ACC112 (cell line): Measurements from ENCODE around the gene MED25.
A peak's percentile ranks its signal among the peaks of the same experiment; 100 is the strongest.

ENCODE experiments used
- H2AFZ ChIP-seq: fragments of 200-600 bp; sonication (generic); one replicate; pipeline ENCODE4 v1.6.0; 2017; ENCODE audit warnings: antibody characterized with exemption, low read length; ENCODE audit not compliant: unreplicated experiment
- H3K27ac ChIP-seq: fragments of 200-600 bp; sonication (generic); 2 replicates; pipeline ENCODE4 v1.5.1; 2014; ENCODE audit warnings: low read depth, mild to moderate bottlenecking, antibody characterized with exemption, low read length, moderate library complexity
- H3K27me3 ChIP-seq: fragments of 200-600 bp; sonication (generic); 2 replicates; pipeline ENCODE4 v1.6.1; 2014; ENCODE audit warnings: mild to moderate bottlenecking, antibody characterized with exemption, low read length, moderate library complexity, mixed read lengths; ENCODE audit not compliant: insufficient read depth
- H3K36me3 ChIP-seq: fragments of 200-600 bp; sonication (generic); 2 replicates; pipeline ENCODE4 v1.6.1; 2016; ENCODE audit warnings: mild to moderate bottlenecking, antibody characterized with exemption, low read length, moderate library complexity, mixed read lengths; ENCODE audit not compliant: insufficient read depth
- H3K4me1 ChIP-seq: fragments of 200-600 bp; sonication (generic); one replicate; pipeline ENCODE4 v1.6.1; 2016; ENCODE audit warnings: low read length, mixed read lengths; ENCODE audit not compliant: insufficient read depth, unreplicated experiment, control insufficient read depth
- H3K4me3 ChIP-seq: fragments of 200-600 bp; sonication (generic); 2 replicates; pipeline ENCODE4 v1.5.1; 2014; ENCODE audit warnings: mild to moderate bottlenecking, low read depth, low read length
- H3K79me2 ChIP-seq: fragments of 200-600 bp; sonication (generic); one replicate; pipeline ENCODE4 v1.6.0; 2016; ENCODE audit warnings: low read length; ENCODE audit not compliant: control insufficient read depth, unreplicated experiment, insufficient read depth

MED25 gene

GRCh38 chr19:49781394-49781793 lies 36.7 kb upstream of the MED25 start:
- H3K27ac ChIP-seq: no peak overlapping the region

DNA sequence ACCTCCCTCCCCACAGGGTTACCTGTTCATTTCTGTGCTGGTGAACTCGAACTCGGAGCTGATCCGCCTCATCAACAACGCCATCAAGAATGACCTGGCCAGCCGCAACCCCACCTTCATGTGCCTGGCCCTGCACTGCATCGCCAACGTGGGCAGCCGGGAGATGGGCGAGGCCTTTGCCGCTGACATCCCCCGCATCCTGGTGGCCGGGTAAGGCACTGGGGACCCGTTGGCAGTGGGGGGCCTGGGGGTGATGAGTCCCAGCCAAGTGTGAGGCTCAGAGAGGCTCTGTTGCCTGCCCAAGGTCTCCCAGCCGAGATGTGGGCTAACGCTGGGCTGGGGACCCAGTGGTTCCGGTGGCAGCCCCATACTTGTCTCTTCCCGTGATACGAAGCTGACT lies 35.6 kb upstream of the MED25 start:
- H3K4me1 ChIP-seq: peaks cover 12% of the 10 kb centered on the region
- H3K27me3 ChIP-seq: no peaks in the 10 kb centered on the region
- H3K4me3 ChIP-seq: no peak overlapping the region
- peaks cover 2% of the 10 kb centered on the region for H3K79me2 ChIP-seq
- H3K27ac ChIP-seq: no peak overlapping the region
- no peaks in the 10 kb centered on the region; the same call in 1 of the 2 replicates for H3K36me3 ChIP-seq
- no peak overlapping the region for H2AFZ ChIP-seq

More at GRCh38 chr19:49781394-49781793, 36.7 kb upstream of the MED25 start:
- H3K4me3 ChIP-seq: no peak overlapping the region
- H3K27me3 ChIP-seq: no peaks in the 10 kb centered on the region
- peaks cover 3% of the 10 kb centered on the region for H3K79me2 ChIP-seq
- H2AFZ ChIP-seq: no peak overlapping the region
- H3K36me3 ChIP-seq: no peaks in the 10 kb centered on the region; the same call in 1 of the 2 replicates
- H3K4me1 ChIP-seq: peaks cover 5% of the 10 kb centered on the region

- H2AFZ ChIP-seq: no peak overlapping the region
- H3K4me3 ChIP-seq: no peak overlapping the region
- H3K27me3 ChIP-seq: no peaks in the 10 kb centered on the region
- no peaks in the 10 kb centered on the region; the same call in 1 of the 2 replicates for H3K36me3 ChIP-seq
- H3K27ac ChIP-seq: peak overlapping the region; percentile 46; the same call in 1 of the 2 replicates
- peaks cover 18% of the 10 kb centered on the region for H3K79me2 ChIP-seq
- peaks cover 12% of the 10 kb centered on the region for H3K4me1 ChIP-seq
These were observed 31.7 kb upstream of the MED25 start for GRCh38 chr19:49786376-49786820.

- peaks cover 18% of the 10 kb centered on the region for H3K79me2 ChIP-seq
- H2AFZ ChIP-seq: no peak overlapping the region
- H3K4me1 ChIP-seq: peaks cover 12% of the 10 kb centered on the region
- no peaks in the 10 kb centered on the region for H3K27me3 ChIP-seq
- no peak overlapping the region for H3K4me3 ChIP-seq
- H3K27ac ChIP-seq: no peak overlapping the region
- H3K36me3 ChIP-seq: no peaks in the 10 kb centered on the region
These were observed 30.3 kb upstream of the MED25 start for GRCh38 chr19:49787746-49788145.

DNA sequence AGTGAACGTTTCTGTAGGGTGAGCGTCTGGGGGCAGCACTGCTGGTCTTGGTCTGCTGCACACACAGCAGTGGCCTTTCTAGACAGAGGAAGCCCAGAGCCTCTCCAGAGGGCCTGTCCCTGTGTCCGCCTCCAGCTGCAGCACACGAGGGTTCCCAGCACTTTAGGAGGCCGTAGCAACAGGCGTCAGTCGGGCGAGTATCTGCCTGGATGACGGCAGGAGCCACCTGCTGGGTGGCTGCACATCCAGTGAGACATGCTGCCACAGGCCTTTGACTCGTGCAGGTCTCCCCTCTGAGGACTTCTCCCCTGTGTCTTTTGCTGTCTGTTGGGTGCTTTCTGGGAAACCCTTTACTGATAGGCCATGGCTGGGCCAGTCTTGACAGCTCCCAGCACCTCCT lies 29.2 kb upstream of the MED25 start:
- Histone ChIP-seq H3K27me3 (no peaks in the 10 kb centered on the region), H3K4me3 (no peak overlapping the region), H3K4me1 (peaks cover 16% of the 10 kb centered on the region), H2AFZ (no peak overlapping the region), H3K79me2 (peaks cover 18% of the 10 kb centered on the region), H3K27ac (no peak overlapping the region), H3K36me3 (no peaks in the 10 kb centered on the region)

- no peaks in the 10 kb centered on the region for H3K27me3 ChIP-seq
- H3K36me3 ChIP-seq: 0 out of 2 replicates have a peak, but pooled peaks cover 2% of the 10 kb centered on the region
- H3K4me3 ChIP-seq: no peak overlapping the region
- peaks cover 16% of the 10 kb centered on the region for H3K4me1 ChIP-seq
- H3K79me2 ChIP-seq: peaks cover 18% of the 10 kb centered on the region
- H2AFZ ChIP-seq: no peak overlapping the region
- no peak overlapping the region for H3K27ac ChIP-seq
These were observed 27.2 kb upstream of the MED25 start for GRCh38 chr19:49790866-49791265.

GRCh38 chr19:49791776-49792445 lies 26.2 kb upstream of the MED25 start:
- H2AFZ ChIP-seq: no peak overlapping the region
- H3K27ac ChIP-seq: no peak overlapping the region
- H3K36me3 ChIP-seq: 0 out of 2 replicates have a peak, but pooled peaks cover 7% of the 10 kb centered on the region
- H3K79me2 ChIP-seq: peaks cover 18% of the 10 kb centered on the region
- no peaks in the 10 kb centered on the region for H3K27me3 ChIP-seq
- no peak overlapping the region for H3K4me3 ChIP-seq
- peaks cover 6% of the 10 kb centered on the region for H3K4me1 ChIP-seq

GRCh38 chr19:49792829-49793560 lies 25.1 kb upstream of the MED25 start:
- H3K4me1 ChIP-seq: peaks cover 4% of the 10 kb centered on the region
- no peak overlapping the region for H3K27ac ChIP-seq
- 0 out of 2 replicates have a peak, but pooled peaks cover 7% of the 10 kb centered on the region for H3K36me3 ChIP-seq

GRCh38 chr19:49793561-49793840 lies 24.6 kb upstream of the MED25 start:
- Histone ChIP-seq H3K4me3 (no peak overlapping the region), H3K79me2 (peaks cover 9% of the 10 kb centered on the region), H3K36me3 (0 out of 2 replicates have a peak, but pooled peaks cover 7% of the 10 kb centered on the region), H3K27me3 (no peaks in the 10 kb centered on the region), H3K4me1 (peaks cover 4% of the 10 kb centered on the region), H3K27ac (no peak overlapping the region), H2AFZ (no peak overlapping the region)

More at GRCh38 chr19:49792829-49793560, 25.1 kb upstream of the MED25 start:
- Histone ChIP-seq H3K4me3 (no peak overlapping the region), H3K27me3 (no peaks in the 10 kb centered on the region), H2AFZ (no peak overlapping the region), H3K79me2 (peaks cover 12% of the 10 kb centered on the region)

DNA sequence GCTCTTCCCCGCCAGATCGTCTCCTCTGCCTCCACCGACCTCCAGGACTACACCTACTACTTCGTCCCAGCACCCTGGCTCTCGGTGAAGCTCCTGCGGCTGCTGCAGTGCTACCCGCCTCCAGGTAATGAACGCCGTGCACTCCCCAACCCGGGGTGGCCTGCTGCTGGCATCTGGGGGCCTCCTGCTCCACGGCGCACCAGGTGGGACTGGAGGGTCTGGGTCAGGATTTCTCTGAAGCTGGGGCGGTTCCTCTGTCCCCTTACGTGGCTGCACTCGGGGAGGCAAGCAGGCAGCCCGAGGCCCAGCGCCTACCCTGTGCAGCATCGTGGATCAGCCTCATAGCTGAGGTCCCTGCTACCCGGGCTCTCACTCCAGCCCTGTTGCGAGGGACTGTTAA lies 22.5 kb upstream of the MED25 start:
- H2AFZ ChIP-seq: no peak overlapping the region
- H3K27me3 ChIP-seq: no peaks in the 10 kb centered on the region
- H3K4me1 ChIP-seq: peaks cover 4% of the 10 kb centered on the region
- 0 out of 2 replicates have a peak, but pooled peaks cover 7% of the 10 kb centered on the region for H3K36me3 ChIP-seq
- no peaks in the 10 kb centered on the region for H3K79me2 ChIP-seq
- H3K4me3 ChIP-seq: no peak overlapping the region
- H3K27ac ChIP-seq: no peak overlapping the region

- no peak overlapping the region for H3K27ac ChIP-seq
- H3K4me3 ChIP-seq: no peak overlapping the region
- no peaks in the 10 kb centered on the region for H3K27me3 ChIP-seq
- 0 out of 2 replicates have a peak, but pooled peaks cover 7% of the 10 kb centered on the region for H3K36me3 ChIP-seq
- no peaks in the 10 kb centered on the region for H3K79me2 ChIP-seq
- H2AFZ ChIP-seq: no peak overlapping the region
- peaks cover under 1% of the 10 kb centered on the region for H3K4me1 ChIP-seq
These were observed 19.5 kb upstream of the MED25 start for GRCh38 chr19:49798574-49798973.
